Naive thymus-derived CD8-positive, alpha-beta T cell (primary cell): Measurements from ENCODE around the gene SP110. TPM values are rescaled to one million over a fixed set of nuclear protein-coding genes. Genes with fewer than 3 reads are reported as not detected.

Experiments used
- polyA plus RNA-seq, 3 donors: library from polyadenylated mRNA; unstranded; fragments of 300-500 nt; fragmentation: Illumina TruSeq; gene quantifications; one replicate each; pipeline ENCODE4 v1.2.3, GENCODE V29; 2021
- total RNA-seq, 8 experiments: library from RNA in 2 of 8; stranded (reverse) in 2 of 8; gene quantifications; one replicate each; pipeline ENCODE4 v1.2.3 and lab custom pipeline; 2021 to 2026

Gene SP110
- total and polyA plus RNA-seq, 5 experiments from 2014 or later, result 82.8 to 121 (median 115) TPM

Other genes starting within 250 kb of the SP110 start
- gene SLC16A14, start 151.1 kb downstream of the SP110 start, total RNA-seq, result 1 to 10 TPM in 1 of 2 experiments, under 1 TPM in 1; 0.60 to 1.6 TPM
- under 1 TPM in 2 of 3 donors, not detected in 1; 0.16 to 0.25 TPM for gene SLC16A14, start 151.1 kb downstream of the SP110 start, polyA plus RNA-seq
- 10 to 100 TPM; 23.1 to 27.5 TPM for gene SP140, start 5.8 kb upstream of the SP110 start, total RNA-seq
- 10 to 100 TPM in 2 of 3 donors, 1 to 10 TPM in 1; 7.5 to 14.8 (median 10.4) TPM for gene SP140, start 5.8 kb upstream of the SP110 start, polyA plus RNA-seq
- 10 to 100 TPM; 91.6 to 91.7 TPM for gene SP140L, start 107.2 kb upstream of the SP110 start, total RNA-seq
- 10 to 100 TPM; 25.3 to 43.1 (median 28.9) TPM for gene SP140L, start 107.2 kb upstream of the SP110 start, polyA plus RNA-seq
- 100 to 1,000 TPM; 209 to 221 TPM for gene SP100, start 196.2 kb upstream of the SP110 start, total RNA-seq
- gene SP100, start 196.2 kb upstream of the SP110 start, polyA plus RNA-seq, result 100 to 1,000 TPM in 1 of 3 donors, 10 to 100 TPM in 2; 81.0 to 174 (median 91.1) TPM